DOHH2 (cell line): ENCODE measurements around the gene MNT.

Experiments used
- H3F3A ChIP-seq: fragments of 200-600 bp; sonication (generic), shearing (Covaris generic); 2 replicates; pipeline ENCODE4 v1.6.0; 2016; ENCODE audit warnings: antibody characterized with exemption, mild to moderate bottlenecking; ENCODE audit not compliant: control insufficient read depth, insufficient read depth
- H3K27ac ChIP-seq: fragments of 200-600 bp; sonication (generic); 2 replicates; pipeline ENCODE4 v1.5.1; 2014; ENCODE audit warnings: low read depth, mild to moderate bottlenecking, low read length, moderate library complexity
- H3K27me3 ChIP-seq: fragments of 200-600 bp; sonication (generic); 2 replicates; pipeline ENCODE4 v1.6.1; 2014; ENCODE audit warnings: mild to moderate bottlenecking, low read length, mixed read lengths; ENCODE audit not compliant: control insufficient read depth
- H3K36me3 ChIP-seq: fragments of 200-600 bp; sonication (generic); 2 replicates; pipeline ENCODE4 v1.6.1; 2014; ENCODE audit warnings: mild to moderate bottlenecking, low read length, moderate library complexity, mixed read lengths; ENCODE audit not compliant: control insufficient read depth
- H3K4me1 ChIP-seq: fragments of 200-600 bp; sonication (generic); 2 replicates; pipeline ENCODE4 v1.6.1; 2014; ENCODE audit warnings: mild to moderate bottlenecking, low read length, mixed read lengths; ENCODE audit not compliant: control insufficient read depth
- H3K4me2 ChIP-seq: fragments of 200-600 bp; sonication (generic); 2 replicates; pipeline ENCODE4 v1.6.0; 2014; ENCODE audit warnings: mild to moderate bottlenecking, low read length, moderate library complexity
- H3K4me3 ChIP-seq: fragments of 200-600 bp; sonication (generic); 2 replicates; pipeline ENCODE4 v1.5.1; 2014; ENCODE audit warnings: mild to moderate bottlenecking, low read length, mixed read lengths
- H3K79me2 ChIP-seq: fragments of 200-600 bp; sonication (generic); 2 replicates; pipeline ENCODE4 v1.6.1; 2014; ENCODE audit warnings: mild to moderate bottlenecking, low read length, mixed read lengths; ENCODE audit not compliant: control insufficient read depth
- H3K9me2 ChIP-seq: fragments of 200-600 bp; sonication (generic); replicated peaks from 2 replicates; pipeline ENCODE4 v1.6.1; 2014; ENCODE audit warnings: mild to moderate bottlenecking, low read length, mixed read lengths; ENCODE audit not compliant: control insufficient read depth
- H3K9me3 ChIP-seq: fragments of 200-600 bp; sonication (generic); 2 replicates; pipeline ENCODE4 v1.6.1; 2014; ENCODE audit warnings: antibody characterized with exemption, low read length, mixed read lengths; ENCODE audit not compliant: control insufficient read depth, insufficient read depth
- H4K20me1 ChIP-seq: fragments of 200-600 bp; sonication (generic); 2 replicates; pipeline ENCODE4 v1.6.0; 2014; ENCODE audit warnings: low read depth, mild to moderate bottlenecking, antibody characterized with exemption, low read length, moderate library complexity; ENCODE audit not compliant: control insufficient read depth, insufficient read depth
- CTCF ChIP-seq: fragments of 200-600 bp; sonication (generic); IDR thresholded peaks from one replicate; pipeline ENCODE4 v1.5.1; 2014; ENCODE audit warnings: antibody characterized with exemption, mild to moderate bottlenecking, low read depth, low read length; ENCODE audit not compliant: poor library complexity, severe bottlenecking
- EZH2phosphoT487 ChIP-seq: fragments of 200-600 bp; sonication (generic); IDR thresholded peaks from 2 replicates; pipeline ENCODE4 v1.6.1; 2017; ENCODE audit warnings: borderline replicate concordance, mild to moderate bottlenecking, antibody characterized with exemption, low read length, moderate library complexity, mixed read lengths

Gene MNT

GRCh38 chr17:2423271-2423670 is 22.4 kb upstream of the MNT start:
- Histone ChIP-seq H3K4me1 (no peaks in the 10 kb centered on the region), H3K9me2 (no peaks in the 10 kb centered on the region), H3K9me3 (no peaks in the 10 kb centered on the region), H3K4me2 (no peak overlapping the region), H3K27me3 (no peaks in the 10 kb centered on the region), H3K79me2 (no peaks in the 10 kb centered on the region), H3K27ac (no peak overlapping the region), H3F3A (no peaks in the 10 kb centered on the region; the same call in 1 of the 2 replicates), H4K20me1 (no peaks in the 10 kb centered on the region), H3K4me3 (no peak overlapping the region), H3K36me3 (peaks cover 38% of the 10 kb centered on the region)
- TF ChIP-seq EZH2phosphoT487, result no peak
- no peak for TF ChIP-seq CTCF

GRCh38 chr17:2421315-2422147 is 20.7 kb upstream of the MNT start:
- Histone ChIP-seq H3K4me2 (no peak overlapping the region), H3K79me2 (no peaks in the 10 kb centered on the region), H3K4me1 (no peaks in the 10 kb centered on the region), H3F3A (peaks cover 11% of the 10 kb centered on the region; the same call in 1 of the 2 replicates), H3K36me3 (peaks cover 41% of the 10 kb centered on the region), H3K9me2 (no peaks in the 10 kb centered on the region), H4K20me1 (no peaks in the 10 kb centered on the region), H3K4me3 (no peak overlapping the region), H3K9me3 (no peaks in the 10 kb centered on the region), H3K27me3 (no peaks in the 10 kb centered on the region), H3K27ac (no peak overlapping the region)
- TF ChIP-seq EZH2phosphoT487, result no peak
- no peak for TF ChIP-seq CTCF

GRCh38 chr17:2420176-2420575 is 19.3 kb upstream of the MNT start:
- no peaks in the 10 kb centered on the region for H3K79me2 ChIP-seq
- no peak overlapping the region for H3K4me3 ChIP-seq
- H3K4me2 ChIP-seq, result no peak overlapping the region
- H3K36me3 ChIP-seq, result peaks cover 39% of the 10 kb centered on the region
- H3K4me1 ChIP-seq, result no peaks in the 10 kb centered on the region
- H4K20me1 ChIP-seq, result no peaks in the 10 kb centered on the region
- TF ChIP-seq EZH2phosphoT487 (no peak), CTCF (no peak)
- no peaks in the 10 kb centered on the region for H3K9me3 ChIP-seq
- no peaks in the 10 kb centered on the region for H3K27me3 ChIP-seq
- no peaks in the 10 kb centered on the region for H3K9me2 ChIP-seq
- peaks cover 14% of the 10 kb centered on the region; the same call in 1 of the 2 replicates for H3F3A ChIP-seq
- no peak overlapping the region for H3K27ac ChIP-seq
